ENCODE measurements around the gene CSRP2.

The CSRP2 gene

GRCh38 chr12:76920172-76921099 lies 41.6 kb upstream of the CSRP2 start:
- no peak for DNase-seq (ENCODE audit: low read depth)
- TF ChIP-seq CTCF (conservative IDR thresholded peaks at IDR 0.05; ENCODE audit: control insufficient read depth, insufficient read depth, low read depth, low read length) = no peak
- no peak overlapping the region for H3K4me3 ChIP-seq (ENCODE audit: control insufficient read depth, low read depth, low read length)

DNA sequence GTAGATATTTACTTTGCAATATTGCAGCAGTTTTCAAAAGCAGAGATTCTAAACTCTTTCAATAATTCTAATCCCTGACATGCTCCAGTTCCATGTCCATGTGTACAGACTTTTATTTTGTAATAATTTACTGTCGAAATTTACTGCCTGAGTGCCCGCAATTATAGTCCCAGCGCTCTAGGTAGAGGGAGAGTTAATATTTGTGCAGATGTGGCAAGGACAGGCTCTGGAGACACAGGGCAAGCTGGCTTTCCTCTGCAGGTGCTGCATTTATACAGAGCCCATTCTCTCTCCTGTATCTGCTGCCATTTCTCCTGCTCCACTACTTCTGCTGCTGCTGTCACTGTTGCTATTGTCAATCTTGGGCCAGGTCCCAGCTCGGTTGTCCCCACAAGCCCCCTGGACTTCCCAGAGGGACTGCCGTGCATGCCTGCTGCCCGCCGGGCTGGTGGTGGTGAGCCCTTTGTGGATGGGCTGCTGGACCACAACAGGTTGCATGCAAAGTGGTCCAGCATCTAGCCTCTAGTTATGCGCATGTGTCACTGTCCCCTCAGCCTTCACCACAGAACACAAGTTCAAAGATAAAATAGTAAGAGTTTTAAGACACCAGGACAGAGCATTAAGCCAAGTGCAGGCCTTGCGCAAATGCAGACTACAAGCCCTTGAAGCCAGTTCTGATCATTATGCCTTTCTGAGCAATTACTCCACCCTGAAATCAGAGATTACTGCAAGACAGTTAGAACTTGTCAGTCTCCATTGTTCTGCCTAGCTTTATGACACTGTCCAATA lies 40.8 kb upstream of the CSRP2 start:
- H3K4me3 ChIP-seq (ENCODE audit: control insufficient read depth, low read depth, low read length) = no peak overlapping the region
- TF ChIP-seq CTCF (conservative IDR thresholded peaks at IDR 0.05; ENCODE audit: control insufficient read depth, insufficient read depth, low read depth, low read length) = no peak
- DNase-seq (ENCODE audit: low read depth) = no peak

DNA sequence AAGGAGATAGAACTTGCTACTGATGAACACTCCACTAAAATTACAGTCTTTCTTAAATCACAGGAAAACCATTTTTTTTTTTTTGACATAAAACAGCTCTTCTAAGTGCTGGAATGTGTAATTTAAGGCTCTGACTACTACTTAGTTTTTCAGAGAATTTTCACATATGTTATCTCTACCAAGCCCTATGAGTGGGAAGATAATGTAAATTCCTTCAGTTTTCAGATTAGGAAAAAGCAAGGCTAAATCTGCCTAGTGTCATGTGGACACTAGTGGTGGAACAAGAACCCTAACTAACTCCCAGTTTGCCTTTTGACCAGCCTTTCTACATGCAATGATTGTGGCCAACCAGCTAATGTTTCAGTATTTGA lies 37.3 kb upstream of the CSRP2 start:
- no peak overlapping the region for H3K4me3 ChIP-seq (ENCODE audit: control insufficient read depth, low read depth, low read length)
- DNase-seq (ENCODE audit: low read depth) = no peak
- TF ChIP-seq CTCF (conservative IDR thresholded peaks at IDR 0.05; ENCODE audit: control insufficient read depth, insufficient read depth, low read depth, low read length) = no peak

- peak; percentile 37 for DNase-seq (ENCODE audit: low read depth)
- TF ChIP-seq CTCF (conservative IDR thresholded peaks at IDR 0.05; ENCODE audit: control insufficient read depth, insufficient read depth, low read depth, low read length) = no peak
- no peak overlapping the region for H3K4me3 ChIP-seq (ENCODE audit: control insufficient read depth, low read depth, low read length)
These were observed 36.7 kb upstream of the CSRP2 start for GRCh38 chr12:76915361-76916169.

- no peak overlapping the region for H3K4me3 ChIP-seq (ENCODE audit: control insufficient read depth, low read depth, low read length)
- no peak for TF ChIP-seq CTCF (conservative IDR thresholded peaks at IDR 0.05; ENCODE audit: control insufficient read depth, insufficient read depth, low read depth, low read length)
- DNase-seq (ENCODE audit: low read depth) = no peak
These were observed 35.5 kb upstream of the CSRP2 start for GRCh38 chr12:76914102-76914859.

GRCh38 chr12:76909290-76909689 lies 30.5 kb upstream of the CSRP2 start:
- TF ChIP-seq CTCF (conservative IDR thresholded peaks at IDR 0.05; ENCODE audit: control insufficient read depth, insufficient read depth, low read depth, low read length) = no peak
- no peak for DNase-seq (ENCODE audit: low read depth)

More at GRCh38 chr12:76909290-76909689, 30.5 kb upstream of the CSRP2 start:
- H3K4me3 ChIP-seq (ENCODE audit: control insufficient read depth, low read depth, low read length) = no peak overlapping the region

Measured in fibroblast of mammary gland (primary cell).